Measurements from ENCODE around the gene CCR1. TPM values are rescaled to one million over a fixed set of nuclear protein-coding genes. Genes with fewer than 3 reads are reported as not detected.

CCR1 gene
- 0.05 TPM in 1 of 5 replicates, not detected in the others for total RNA-seq (2022; extraction: Qiagen RNA extraction; ENCODE audit: low read depth)

DNA sequence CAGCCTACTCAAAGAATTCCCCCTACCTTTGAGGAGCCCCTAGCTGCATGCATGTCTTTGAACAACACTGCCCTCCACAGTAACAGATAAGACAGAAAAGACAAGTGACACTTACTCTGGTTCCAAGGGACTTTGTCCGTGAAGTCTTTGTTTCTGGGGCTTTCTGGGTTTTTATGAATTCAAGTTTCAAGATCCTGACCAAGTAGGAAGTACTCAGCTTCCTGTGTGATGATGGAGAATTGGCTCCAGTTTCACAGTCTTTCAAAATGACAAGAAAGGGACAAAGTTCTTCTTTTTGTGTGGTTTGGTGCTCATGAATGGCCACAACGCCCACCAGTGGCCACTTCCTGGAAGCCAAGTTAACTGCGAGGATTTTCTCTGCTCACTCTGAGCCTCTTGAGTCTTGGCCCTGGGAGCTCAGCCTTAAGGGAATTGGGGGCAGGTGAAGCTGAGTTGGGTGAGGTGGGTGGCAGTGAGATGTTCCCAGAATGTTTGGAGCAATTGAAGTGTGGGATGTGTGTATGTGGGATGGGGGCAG, at the start of gene CCR1:
Gene CCR1 (minus strand): TSS at position 147 of the 538 bp plus-strand sequence. CDS start 4,000 bp downstream, outside the sequence.

DNA sequence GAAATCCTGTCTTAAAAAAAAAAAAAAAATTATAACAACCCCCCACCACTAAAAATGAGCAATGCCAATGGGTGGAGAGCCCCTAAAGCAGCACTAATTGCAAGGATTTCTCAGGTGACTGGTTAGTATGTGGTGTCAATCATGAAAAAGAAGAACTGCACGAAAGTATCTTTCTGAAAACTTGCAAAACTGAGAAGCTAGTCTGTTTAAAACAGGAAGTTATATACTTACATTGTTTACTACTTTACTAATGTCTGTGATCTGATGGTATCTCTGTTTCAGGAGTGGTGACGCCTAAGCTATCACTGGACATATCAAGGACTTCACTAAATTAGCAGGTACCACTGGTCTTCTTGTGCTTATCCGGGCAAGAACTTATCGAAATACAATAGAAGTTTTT, 34.0 kb upstream of the CCR1 start, which contains the start of gene CCR3:
Gene CCR3 (plus strand): TSS at position 341 of the 400 bp plus-strand sequence. CDS start 22,699 bp downstream, outside the sequence.

Other genes starting within 250 kb of the CCR1 start
- gene FYCO1, start 212.5 kb downstream of the CCR1 start, total RNA-seq (2022; extraction: Qiagen RNA extraction; ENCODE audit: low read depth) = 4.5 to 5.9 TPM (median 5.3 TPM) in 5 replicates
- gene XCR1, start 180.8 kb downstream of the CCR1 start, total RNA-seq (2022; extraction: Qiagen RNA extraction; ENCODE audit: low read depth) = not detected in 5 replicates
- gene CCR3, start 34.1 kb upstream of the CCR1 start, total RNA-seq (2022; extraction: Qiagen RNA extraction; ENCODE audit: low read depth) = not detected in 5 replicates
- gene CCR2, start 145.8 kb upstream of the CCR1 start, total RNA-seq (2022; extraction: Qiagen RNA extraction; ENCODE audit: low read depth) = not detected in 5 replicates
- gene CCR5, start 162.6 kb upstream of the CCR1 start, total RNA-seq (2022; extraction: Qiagen RNA extraction; ENCODE audit: low read depth) = not detected in 5 replicates
- 0.12 to 0.43 TPM (median 0.23 TPM) in 4 of 5 replicates, not detected in the other for gene CCRL2, start 198.9 kb upstream of the CCR1 start, total RNA-seq (2022; extraction: Qiagen RNA extraction; ENCODE audit: low read depth)

All from A549 treated with RU486 at 1 μM for 4 hours (cell line).